Measurements from ENCODE around the gene DOC2B.
"Not testable (repeated sequence)": the region's sequence is repeated elsewhere in the genome, so short reads cannot be mapped to it uniquely, and the experiment has no call there.

Gene DOC2B

GRCh38 chr17:187130-187529 is 5.7 kb upstream of the DOC2B start:
- no peak for DNase-seq

- DNase-seq, result no peak
Measured at GRCh38 chr17:185445-186138, 4.1 kb upstream of the DOC2B start.

GRCh38 chr17:183021-183420 is 1.6 kb upstream of the DOC2B start:
- DNase-seq, result no peak

GRCh38 chr17:182050-182751 is 751 bp upstream of the DOC2B start:
- DNase-seq, result no peak

GRCh38 chr17:180381-181244 is 837 bp downstream of the DOC2B start:
- no peak for DNase-seq

GRCh38 chr17:179781-180380 is 1.6 kb downstream of the DOC2B start:
- DNase-seq, result no peak

GRCh38 chr17:179066-179432 is 2.4 kb downstream of the DOC2B start:
- DNase-seq, result no peak

GRCh38 chr17:178292-179065 is 3.0 kb downstream of the DOC2B start:
- DNase-seq, result no peak

GRCh38 chr17:177762-178161 is 3.7 kb downstream of the DOC2B start:
- DNase-seq, result no peak

GRCh38 chr17:177155-177554 is 4.3 kb downstream of the DOC2B start:
- DNase-seq, result no peak

- no peak for DNase-seq
Measured at GRCh38 chr17:173166-173911, 8.1 kb downstream of the DOC2B start.

- no peak for DNase-seq
Measured at GRCh38 chr17:172401-172800, 9.0 kb downstream of the DOC2B start.

GRCh38 chr17:171871-172270 is 9.6 kb downstream of the DOC2B start:
- DNase-seq, result no peak

GRCh38 chr17:170130-170670 is 11.2 kb downstream of the DOC2B start:
- DNase-seq, result no peak

GRCh38 chr17:168614-169013 is 12.8 kb downstream of the DOC2B start:
- not testable (repeated sequence) for DNase-seq

GRCh38 chr17:165939-166338 is 15.5 kb downstream of the DOC2B start:
- no peak for DNase-seq

GRCh38 chr17:164303-165235 is 16.9 kb downstream of the DOC2B start:
- peak; percentile 37 for DNase-seq

- DNase-seq, result no peak
Measured at GRCh38 chr17:163514-164098, 17.8 kb downstream of the DOC2B start.

- no peak for DNase-seq
Measured at GRCh38 chr17:162689-163088, 18.8 kb downstream of the DOC2B start.

- no peak for DNase-seq
Measured at GRCh38 chr17:161481-161880, 20.0 kb downstream of the DOC2B start.
